NCI-H69 (cell line): ENCODE measurements around the gene IL37.
"Not testable (repeated sequence)": the region's sequence is repeated elsewhere in the genome, so short reads cannot be mapped to it uniquely, and the experiment has no call there.

Experiments
- DNase-seq: peaks from one replicate; lab custom pipeline; 2025; lab: John Stamatoyannopoulos, UW

The IL37 gene

DNA sequence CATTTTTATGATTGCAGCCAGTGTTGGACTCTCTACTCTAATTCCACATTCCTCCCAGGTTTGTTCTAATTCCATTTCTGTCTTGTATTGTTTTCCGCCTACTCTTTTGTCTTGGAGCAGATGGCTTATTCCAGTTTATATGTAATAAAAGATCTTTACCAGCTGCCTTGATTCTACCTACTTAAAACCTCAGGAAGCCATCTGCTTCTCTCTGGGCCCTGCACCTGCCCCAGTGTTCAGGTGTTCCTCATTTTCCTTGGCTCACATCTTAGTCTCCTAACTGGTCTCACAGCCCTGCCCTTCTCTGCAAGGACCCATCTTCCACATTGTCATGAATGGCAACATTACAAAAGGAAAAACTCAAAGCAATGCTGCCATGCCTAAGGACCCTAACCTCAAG lies 21.0 kb upstream of the IL37 start:
- peak; percentile 1 for DNase-seq

DNA sequence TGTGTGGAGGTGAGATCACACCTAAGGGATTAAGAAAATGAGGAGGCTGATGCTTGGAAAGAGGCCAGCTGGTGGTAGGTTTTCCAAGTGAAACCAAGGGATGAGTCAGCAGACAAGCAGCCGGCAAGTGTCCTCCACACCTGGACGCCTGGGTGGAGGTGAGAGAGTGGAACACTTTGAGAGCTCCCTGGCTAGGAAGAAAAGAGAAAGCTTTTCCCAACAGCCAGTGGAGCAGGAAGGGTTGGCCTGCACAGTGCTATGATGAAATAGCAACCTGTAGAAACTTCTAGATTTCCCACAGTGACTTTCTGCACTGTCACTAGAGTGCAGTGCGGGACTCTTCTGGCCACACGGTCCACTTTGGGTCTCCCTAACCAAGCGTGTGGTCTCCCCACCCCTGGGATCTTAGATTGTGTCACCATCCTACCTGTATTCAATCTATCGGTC lies 19.6 kb upstream of the IL37 start:
- peak; percentile 23 for DNase-seq

DNA sequence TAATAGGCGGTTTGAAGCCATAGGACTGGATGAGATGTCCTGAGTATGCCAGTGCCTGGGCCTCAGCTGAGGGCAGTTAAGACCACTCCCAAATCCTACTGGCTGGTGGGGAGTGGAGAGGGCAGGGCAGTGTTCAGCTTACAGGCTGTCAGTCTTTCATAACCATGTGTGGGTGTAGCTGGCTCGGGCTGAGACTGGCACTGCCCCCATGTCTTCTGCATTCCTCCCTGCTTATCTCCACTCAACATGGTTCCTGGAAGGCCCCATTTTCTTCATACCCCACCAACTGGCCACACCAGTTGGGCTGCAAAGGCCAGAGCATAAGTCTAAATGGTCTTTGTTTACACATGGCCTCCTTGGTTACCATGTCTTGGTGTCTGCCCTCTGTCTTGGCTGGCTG lies 17.2 kb upstream of the IL37 start:
- DNase-seq, result no peak

DNA sequence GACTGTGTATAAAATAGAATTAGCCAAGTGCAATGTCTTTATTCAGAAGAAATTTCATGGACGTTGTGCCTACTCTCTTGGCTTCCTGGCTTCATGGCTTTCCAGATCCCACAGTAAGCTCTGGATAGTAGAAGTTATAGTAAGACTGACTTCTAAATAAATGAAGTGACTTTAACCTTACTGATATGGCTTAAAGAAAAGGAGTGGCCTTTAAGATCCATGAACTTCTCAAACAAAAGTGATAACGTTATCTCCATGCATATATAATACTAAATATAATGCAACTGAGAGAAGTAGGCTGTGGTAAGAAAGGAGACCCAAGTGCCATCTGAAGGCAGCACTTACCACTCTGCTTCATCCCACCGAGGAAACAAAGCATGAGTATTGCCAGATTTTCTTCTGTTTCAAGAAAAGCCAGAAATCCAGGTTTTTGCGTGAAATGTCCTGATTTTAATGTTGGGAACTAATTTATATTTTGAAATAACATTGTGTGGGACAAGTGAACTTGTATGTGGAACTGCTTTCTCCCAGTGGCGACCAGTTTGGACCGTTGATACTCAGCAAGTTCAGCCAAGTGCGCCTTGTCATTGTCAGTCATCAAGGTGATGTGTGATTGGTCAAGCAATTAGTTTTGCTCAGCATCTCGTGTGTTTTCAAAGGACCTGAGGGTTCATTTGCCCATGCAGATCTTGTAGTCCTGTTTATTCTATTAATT lies 13.9 kb upstream of the IL37 start:
- no peak for DNase-seq

DNA sequence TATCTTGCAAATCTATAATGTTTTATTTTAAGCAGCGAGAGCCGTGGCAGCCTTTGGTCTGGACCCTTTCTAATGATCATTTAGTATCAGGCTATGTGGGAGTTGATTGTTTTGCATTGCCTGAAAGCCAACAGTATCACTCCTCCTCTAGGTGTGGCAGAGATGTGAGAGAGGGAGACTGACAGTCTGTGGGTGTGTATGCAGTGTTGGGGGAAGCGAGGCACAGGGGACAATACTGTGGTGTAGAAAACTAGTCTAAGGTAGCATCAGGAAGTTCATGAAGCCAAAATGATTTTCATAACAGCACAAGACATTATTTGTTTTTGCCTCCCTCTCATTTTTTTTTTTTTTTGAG lies 13.4 kb upstream of the IL37 start:
- no peak for DNase-seq

DNA sequence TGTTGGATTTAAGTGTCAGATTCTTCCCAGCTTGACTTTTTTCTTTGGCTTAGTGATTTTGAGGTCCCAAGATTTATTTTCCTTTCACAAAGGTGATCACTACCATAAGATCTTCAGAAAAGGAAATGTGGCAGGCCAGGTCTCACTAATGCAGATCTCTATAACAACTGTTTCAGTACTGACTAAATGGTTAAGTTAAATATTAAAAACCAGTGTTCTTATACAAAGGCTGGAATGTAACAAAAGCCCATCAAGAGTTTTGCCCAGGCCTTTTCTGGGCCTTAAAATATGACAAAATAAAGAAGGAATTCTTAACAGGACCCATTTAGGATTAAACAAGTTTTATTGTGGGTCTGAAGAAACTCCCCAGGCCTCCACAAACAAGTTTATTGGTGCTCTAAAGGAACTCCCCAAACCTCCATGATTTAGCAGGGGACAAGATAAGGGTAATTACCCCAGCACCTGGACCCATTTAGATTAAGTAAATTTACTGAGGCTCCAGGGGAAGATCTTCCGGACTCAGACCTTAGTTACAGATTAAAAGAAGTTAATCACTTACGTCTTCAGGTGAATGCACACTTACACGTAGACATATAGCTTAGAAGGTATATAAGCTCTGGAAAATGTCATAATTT lies 9.4 kb upstream of the IL37 start:
- DNase-seq, result not testable (repeated sequence)

DNA sequence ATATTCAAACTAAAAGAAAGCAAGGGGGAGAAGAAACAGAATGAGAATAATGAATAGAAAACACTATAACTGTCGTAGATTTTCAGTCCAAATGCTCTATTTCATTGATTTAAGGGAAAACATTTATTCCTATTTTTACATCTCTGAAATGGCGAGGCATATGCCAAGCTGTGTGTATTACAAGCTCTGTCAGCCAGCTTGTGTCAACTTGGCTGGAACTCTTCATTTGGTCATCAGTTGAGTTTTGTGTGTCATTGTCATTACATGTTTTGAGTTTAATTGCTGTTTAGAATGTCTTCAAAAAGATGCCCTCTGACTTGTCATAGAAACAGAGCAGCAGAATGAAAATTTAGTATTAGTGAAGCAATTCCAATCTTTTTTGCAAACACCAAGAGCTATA lies 8.1 kb upstream of the IL37 start:
- DNase-seq, result no peak

DNA sequence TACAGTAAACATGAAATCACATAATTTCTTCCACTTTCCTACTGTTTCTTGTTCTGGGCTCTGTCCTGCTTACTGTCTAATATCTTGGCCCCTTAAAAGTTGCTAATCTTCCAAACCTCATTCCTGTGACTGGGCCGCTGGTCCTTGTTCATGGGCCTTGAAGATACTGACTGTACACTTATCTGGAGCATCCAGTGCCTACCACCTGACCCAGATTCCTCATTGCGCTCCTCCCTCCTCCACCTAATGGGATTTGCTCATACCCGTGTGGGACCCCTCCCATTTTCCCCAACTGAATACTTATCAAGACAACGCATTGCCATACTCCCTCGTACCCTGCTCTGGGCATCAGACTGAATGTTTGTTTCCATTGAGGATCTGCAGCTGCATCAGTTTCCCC lies 6.1 kb upstream of the IL37 start:
- DNase-seq, result no peak

DNA sequence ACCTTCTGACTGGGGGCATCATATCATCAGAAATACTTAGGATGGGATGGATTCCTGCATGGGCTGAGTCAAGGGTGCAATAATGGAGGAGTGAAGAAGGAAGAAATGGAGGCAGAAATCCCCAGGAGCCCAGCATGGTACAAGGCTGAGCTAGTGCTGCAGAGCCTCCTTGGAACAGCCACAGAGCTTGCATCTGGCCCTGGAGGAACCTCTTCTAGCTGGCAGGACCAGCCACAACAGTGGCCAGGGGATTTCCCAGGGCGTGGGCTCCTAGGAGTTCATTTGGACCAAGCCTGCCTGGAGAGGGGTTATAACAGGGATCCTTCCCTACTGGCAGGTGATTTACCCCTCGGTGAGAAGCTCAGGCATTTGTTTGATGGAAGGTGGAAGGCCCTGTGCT lies 4.7 kb upstream of the IL37 start:
- no peak for DNase-seq

DNA sequence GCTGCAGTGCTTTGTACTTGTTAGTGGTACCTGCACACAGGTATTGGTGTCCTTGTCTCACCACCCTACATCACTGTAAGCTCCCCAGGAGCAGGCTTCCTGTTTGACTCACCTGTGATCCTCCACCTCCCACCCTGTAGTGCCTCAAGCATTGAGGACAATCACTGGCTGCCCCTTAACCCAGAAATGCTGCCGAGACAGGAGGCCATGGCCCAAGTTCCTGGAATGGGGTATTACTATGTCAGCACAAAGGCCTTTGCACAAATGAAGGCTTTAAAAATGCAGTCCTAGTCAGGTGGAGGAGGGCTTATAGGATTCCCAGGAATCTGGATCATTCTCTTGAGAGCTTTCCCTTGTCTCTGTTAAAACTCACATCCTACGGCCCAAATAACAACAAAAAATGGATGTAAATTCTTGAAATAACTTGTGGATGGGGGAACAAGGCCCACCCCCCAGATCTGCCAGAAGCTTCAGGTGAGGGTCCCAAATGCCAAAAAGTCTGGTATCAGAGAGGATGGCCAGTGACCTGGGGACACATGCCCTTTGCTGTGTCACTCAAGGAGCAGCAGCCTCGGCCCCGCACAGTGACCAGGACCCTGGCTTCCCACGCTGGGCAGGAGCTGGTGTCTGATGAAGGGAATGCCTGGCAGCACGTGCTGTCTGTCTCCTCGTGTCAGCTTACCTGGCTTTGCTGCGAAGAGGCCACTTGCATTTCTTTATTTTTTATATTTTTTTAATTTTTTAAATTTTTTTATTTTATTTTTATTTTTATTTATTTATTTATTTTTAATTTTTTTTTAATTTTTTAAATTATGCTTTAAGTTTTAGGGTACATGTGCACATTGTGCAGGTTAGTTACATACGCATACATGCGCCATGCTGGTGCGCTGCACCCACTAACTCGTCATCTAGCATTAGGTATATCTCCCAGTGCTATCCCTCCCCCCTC lies 3.7 kb upstream of the IL37 start:
- DNase-seq, result no peak

DNA sequence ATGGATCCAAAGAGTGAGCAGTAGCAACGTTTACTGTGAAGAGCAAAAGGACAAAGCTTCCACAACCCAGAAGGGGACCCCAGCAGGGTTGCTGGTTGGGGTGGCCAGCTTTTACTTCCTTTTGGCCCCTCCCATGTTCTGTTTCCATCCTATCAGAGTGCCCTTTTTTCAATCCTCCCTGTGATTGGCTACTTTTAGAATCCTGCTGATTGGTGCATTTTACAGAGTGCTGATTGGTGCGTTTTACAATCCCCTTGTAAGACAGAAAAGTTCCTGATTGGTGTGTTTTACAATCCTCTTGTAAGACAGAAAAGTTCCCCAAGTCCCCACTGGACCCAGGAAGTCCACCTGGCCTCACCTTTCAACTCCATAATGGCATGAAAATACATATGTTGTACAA lies 2.4 kb upstream of the IL37 start:
- not testable (repeated sequence) for DNase-seq

DNA sequence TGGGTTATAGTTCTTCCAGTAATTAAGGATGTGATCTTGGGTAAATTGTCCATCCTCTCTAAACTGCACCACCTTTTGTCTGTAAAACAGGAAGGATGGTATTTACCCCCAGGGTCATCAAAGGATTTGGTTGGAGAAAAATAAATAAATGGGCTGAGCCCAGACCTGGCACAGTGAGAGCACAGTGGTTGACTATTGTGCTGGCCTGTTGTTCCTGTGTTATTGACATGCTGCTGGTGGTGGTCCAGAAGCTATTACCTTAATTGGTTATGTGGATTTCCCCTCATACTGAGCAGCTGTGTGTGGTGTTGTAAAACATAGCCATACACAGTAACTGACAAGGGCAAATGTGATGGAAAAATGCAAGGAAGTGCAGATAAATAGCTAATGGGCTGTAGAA lies 746 bp upstream of the IL37 start:
- peak; percentile 58 for DNase-seq

DNA sequence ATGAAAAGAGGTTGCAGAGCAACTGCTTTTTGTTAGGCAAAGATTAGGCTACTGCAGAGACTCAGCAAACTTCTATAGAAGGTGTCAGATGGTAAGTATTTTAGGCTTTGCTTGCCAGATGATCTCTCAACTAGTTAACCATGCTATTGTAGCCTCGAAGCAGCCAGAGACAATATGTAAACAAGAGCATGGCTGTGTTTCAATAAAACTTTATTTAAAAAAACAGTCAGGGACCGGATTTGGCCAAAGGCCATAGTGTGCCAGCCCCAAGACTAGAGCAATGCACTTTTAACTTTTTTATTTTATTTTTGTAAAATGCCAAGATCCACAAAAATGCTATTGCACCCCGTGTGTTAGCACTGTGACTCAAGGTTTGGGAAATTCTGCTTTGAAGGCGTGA lies 1.4 kb downstream of the IL37 start:
- DNase-seq, result no peak

DNA sequence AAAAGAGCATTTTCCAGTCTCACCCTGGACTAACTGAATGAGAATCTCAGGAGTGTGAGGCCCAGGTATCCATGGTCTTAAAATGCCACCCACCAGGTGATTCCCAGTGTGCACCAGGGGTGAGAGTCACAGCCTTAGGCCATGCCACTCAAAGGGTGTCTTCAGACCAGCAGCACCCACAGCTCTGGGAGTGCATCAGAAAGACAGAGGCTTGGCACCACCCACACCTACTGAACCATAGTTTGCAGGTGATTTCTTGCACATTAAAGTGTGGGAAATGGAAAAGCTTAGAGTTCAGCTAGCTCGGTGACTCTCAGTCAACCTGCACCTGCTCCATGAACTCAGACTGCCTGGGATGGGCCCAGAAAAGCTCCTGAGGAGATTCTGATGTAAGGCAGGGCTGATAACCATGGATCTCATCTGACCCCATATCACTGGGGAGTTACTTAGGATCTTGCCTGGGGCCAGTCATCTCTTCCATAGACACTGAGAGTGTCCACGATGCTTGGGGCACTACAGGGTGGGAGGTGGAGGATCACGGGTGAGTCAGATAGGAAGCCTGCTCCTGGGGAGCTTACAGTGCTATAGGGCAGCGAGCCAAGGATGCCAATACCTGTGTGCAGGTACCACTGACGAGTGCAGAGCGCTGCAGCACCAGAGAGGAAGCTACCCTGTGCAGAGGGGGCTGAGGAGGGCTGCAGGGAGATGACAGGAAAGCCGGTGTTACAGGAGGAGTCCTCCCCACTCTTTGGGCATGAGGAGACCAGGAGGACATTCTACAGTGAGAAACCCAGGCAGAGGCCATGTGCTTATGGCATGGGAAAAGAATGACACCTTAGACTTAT lies 4.6 kb downstream of the IL37 start:
- DNase-seq, result no peak

DNA sequence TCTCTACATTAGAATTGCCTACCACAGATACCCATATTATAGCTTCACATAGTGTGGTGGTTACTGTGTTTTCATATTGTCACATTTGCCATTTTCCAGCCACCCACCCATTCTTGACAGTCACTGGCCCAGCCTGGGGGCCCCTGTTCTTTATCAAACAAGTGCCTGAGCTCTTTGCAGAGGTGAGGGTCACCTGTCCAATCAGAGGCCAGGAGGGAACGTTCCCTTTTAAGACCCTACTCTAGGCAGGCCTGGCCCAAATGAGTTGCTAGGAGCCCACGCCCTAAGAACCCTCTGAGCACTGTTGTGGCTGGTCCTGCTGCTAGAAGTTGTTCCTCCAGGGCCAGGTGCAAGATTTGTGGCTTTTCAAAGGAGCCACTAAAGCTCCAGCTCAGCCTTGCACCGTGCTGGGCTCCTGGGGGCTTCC lies 5.2 kb downstream of the IL37 start:
- no peak for DNase-seq

DNA sequence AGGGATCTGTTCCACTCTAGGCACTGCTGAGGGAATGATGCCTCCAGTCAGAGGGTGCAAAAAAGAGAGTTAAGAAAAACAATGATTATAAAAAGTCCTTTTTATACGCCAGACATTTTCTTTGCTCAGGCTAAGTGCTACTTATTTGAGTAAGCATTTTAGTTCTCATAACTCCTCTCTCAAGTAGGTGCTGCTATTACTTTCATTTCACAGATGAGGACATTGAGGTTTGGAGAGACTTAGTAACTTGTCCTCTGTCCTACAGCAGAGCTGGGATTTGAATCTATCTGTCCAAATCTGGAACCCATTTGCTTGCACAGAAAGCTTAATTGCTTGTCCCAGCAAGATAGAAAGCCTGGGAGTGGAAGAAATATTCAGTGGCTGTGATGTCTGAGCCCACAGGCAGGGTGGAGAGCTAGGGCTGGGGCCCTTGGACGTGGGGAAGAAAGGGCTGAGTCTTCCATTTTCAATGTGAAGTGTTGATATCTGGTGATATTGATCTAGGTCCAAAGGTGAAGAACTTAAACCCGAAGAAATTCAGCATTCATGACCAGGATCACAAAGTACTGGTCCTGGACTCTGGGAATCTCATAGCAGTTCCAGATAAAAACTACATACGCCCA lies 5.8 kb downstream of the IL37 start:
- no peak for DNase-seq

DNA sequence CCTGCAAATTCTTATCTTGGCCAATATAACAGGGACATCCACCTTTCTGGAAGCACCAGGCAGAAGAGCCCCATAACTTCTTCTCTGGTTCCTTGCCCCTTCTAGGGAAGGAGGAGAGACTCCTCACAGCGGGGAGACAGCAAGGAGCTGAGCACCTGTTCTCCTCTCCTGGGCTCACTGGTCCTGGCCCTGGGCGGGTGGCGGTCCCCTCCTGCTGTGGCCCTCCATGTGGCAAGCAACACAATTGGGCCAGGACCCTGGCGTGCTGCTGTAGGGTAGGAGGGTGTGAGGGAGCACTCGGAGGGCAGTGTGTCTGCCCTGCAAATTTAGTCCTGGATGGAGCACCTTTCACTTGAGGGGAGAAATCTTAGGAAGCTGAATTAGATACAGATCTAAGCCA lies 6.9 kb downstream of the IL37 start:
- DNase-seq, result no peak

DNA sequence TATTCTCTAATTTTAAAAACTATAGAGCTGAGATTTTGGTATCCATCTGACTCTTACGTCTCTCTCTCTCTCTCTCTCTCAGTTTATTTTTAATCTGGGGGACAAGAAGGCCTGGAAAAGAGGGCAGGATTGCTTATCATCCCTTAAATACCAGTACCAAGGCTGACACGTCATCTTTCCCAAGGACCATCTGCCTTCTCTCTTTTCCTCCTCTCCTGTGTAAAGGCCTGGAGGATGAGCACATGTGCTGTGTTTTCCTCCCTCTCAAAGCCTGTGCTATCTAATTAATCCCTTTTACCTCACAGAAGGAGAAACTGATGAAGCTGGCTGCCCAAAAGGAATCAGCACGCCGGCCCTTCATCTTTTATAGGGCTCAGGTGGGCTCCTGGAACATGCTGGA lies 7.3 kb downstream of the IL37 start:
- DNase-seq, result no peak

DNA sequence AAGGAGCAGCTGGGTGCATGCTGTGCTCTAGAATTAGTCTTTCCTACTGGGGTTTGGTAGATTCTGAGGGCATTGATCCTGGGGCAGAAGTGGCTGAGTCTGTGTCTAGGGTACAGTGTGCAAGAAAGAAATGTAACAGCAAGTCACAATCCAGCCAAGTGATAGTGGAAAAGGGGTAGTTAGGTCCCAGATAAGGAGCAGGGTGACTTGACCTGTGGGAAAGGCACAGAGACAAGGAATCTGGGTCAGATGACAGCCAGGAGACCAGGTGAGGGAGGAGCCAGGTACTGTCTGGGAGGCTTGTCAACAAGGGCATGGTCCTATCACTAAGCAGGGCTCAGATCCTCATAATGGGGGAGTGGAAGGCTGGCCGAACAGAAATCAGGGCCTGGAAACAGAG lies 8.1 kb downstream of the IL37 start:
- no peak for DNase-seq

DNA sequence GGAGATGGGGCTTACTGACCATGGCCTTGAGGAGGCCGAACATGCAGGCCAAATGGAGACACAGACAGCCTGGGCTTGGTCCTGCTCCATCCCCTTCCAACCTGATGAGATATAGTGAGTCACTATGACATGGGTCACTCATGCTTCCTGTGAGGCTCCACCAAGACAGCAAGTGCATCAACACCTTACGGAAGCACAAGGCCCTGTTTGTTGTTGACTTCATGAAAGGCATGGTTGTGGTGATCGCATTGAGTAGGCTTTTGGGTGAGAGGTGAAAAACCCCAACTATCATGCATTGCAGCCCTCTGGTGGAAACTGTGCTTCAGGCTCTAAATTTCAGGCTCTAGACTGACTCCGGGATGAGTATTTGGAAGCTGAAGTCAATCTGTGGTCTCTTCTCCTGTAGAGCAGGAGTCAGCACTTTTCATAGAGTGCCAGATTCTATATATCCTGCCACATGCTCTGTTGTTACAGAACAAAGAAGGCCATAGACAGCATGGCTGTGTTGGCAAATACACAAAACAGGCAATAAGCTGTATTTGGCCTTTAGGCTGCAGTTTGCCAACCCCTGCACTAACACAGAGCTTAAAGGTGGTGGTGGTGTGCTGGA lies 10.1 kb downstream of the IL37 start:
- no peak for DNase-seq

DNA sequence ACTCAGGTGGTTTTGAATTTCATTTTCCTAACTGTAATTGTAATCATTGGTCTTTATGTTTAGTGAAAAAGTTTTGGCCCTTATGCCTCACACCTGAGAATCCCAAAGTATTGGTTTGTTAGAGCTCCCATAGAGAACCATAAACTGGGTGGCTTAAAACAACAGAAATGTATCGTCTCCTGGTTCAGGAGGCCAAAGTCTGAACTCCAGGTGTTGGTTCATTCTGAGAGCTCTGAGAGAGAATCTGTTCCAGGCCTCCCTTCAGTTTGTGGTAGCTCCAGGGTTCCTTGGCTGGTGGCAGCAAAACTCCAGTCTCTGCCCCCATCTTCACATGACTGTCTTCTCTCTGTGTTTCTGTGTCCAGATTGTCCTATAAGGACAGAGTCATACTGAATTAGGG lies 11.0 kb downstream of the IL37 start:
- DNase-seq, result no peak
